HG02943 (cell line): ENCODE measurements around the gene SEPTIN10.

Experiments used
- ATAC-seq: cut with Tn5 transposase; IDR thresholded peaks from one replicate; pipeline ENCODE4 v1.9.1; 2021; ENCODE audit warnings: mild to moderate bottlenecking, low read depth, moderate library complexity; ENCODE audit not compliant: unreplicated experiment

SEPTIN10 gene

GRCh38 chr2:109501461-109501860 lies 112.3 kb downstream of the SEPTIN10 start:
- no peak for ATAC-seq

- no peak for ATAC-seq
Observed at GRCh38 chr2:109500910-109501309, 112.9 kb downstream of the SEPTIN10 start.

DNA sequence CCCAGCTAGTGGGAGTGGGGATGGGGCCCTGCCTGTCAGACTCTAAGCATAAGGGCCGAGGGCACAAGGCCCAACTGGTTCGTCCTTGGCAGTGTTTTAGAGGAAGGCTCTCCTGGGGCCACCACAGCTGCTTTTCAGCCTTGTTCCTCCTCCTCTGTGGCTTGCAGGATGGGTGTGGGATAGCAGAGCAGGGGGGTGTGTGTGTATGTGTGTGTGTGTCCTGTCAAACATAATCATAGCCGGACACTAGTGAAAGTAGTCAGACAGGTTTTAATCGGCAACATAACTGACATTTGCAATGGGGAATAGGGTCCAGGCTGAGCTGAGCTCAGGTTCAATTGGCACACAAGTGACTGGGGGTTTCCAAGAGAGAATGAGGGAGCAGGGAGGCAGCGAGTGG lies 114.2 kb downstream of the SEPTIN10 start:
- ATAC-seq = no peak

- no peak for ATAC-seq
Observed at GRCh38 chr2:109498906-109499305, 114.9 kb downstream of the SEPTIN10 start.

DNA sequence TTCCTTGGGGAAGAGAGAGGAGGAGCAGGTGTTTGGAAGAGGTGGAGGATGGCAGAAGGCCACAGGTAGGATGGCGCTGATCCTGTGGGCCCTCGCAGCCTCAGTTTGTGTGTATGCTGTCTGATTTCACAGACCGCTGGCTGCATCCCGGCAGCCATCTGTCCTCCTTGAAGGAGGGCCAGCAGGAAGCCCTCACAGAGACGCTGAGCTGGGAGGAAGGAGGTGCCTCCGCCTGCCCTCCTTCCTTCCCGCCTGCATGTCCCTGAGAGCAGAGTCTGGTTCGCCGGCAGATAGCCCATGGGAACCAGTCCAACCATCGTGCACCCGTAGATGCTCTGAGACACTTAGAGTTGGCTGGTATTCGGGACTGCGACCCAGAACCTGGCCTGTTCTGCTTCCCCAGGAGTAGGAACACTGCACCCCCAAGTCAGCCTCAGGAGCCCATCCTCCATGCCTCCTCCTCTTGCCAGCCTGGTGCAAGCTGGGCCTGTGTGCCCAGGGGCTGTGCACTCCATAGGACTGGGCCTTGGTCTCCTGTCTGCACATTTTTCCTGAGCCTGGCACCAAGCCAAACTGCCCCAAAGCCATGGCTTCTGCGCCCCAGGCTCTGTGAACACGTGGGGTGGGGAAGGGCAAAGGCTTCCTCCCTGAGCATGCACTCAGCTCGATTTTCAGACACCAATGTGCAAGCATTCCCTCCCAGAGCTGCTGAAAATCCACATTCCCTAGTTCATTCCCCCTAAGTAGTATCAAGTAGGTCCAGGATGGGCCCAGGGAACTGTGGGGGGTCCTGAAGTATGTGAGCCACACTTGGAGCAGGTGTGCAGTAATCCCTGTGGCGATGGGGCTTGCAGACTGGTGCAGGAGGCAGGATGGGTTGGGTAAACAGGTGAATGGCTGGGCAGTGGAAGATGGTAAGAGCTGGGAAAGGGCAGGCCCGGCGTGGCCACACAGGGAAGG lies 115.6 kb downstream of the SEPTIN10 start:
- no peak for ATAC-seq

GRCh38 chr2:109497463-109497862 lies 116.3 kb downstream of the SEPTIN10 start:
- ATAC-seq = no peak

GRCh38 chr2:109494351-109494750 lies 119.4 kb downstream of the SEPTIN10 start:
- ATAC-seq = no peak

- no peak for ATAC-seq
Observed at GRCh38 chr2:109493176-109493935, 120.4 kb downstream of the SEPTIN10 start.
